Keratinocyte (primary cell): Measurements from ENCODE around the gene CSRP1. TPM values are rescaled to one million over a fixed set of nuclear protein-coding genes. Genes with fewer than 3 reads are reported as not detected.
"Not testable (repeated sequence)": the region's sequence is repeated elsewhere in the genome, so short reads cannot be mapped to it uniquely, and the experiment has no call there.

Experiments used
- DNase-seq: peaks from one replicate; pipeline ENCODE4 v3.0.0-alpha.2; 2011; ENCODE audit warnings: low read depth, missing footprints, low spot score
- FAIRE-seq: peaks from 2 replicates; lab custom pipeline; 2011; peaks lifted over from hg19 to GRCh38; lab: Jason Lieb, UNC
- H2AFZ ChIP-seq: 2 replicates; pipeline ENCODE4 v1.6.0; 2012; ENCODE audit warnings: low read length, control low read depth, inconsistent platforms; ENCODE audit not compliant: control insufficient read depth
- H3K27ac ChIP-seq: 2 replicates; pipeline ENCODE4 v1.5.1; 2011; ENCODE audit warnings: low read length; ENCODE audit not compliant: control insufficient read depth, insufficient read depth
- H3K27me3 ChIP-seq: 3 replicates; pipeline ENCODE4 v1.6.0; 2011; ENCODE audit warnings: low read length; ENCODE audit not compliant: control insufficient read depth, insufficient read depth; ENCODE audit errors: extremely low read depth
- H3K36me3 ChIP-seq, 2 experiments: 2 replicates in 1 of 2; 3 replicates in 1 of 2; pipeline ENCODE4 v1.5.1; 2011; ENCODE audit warnings: low read length in 2 of 2, mild to moderate bottlenecking in 1 of 2; ENCODE audit not compliant: control insufficient read depth in 2 of 2, insufficient read depth in 2 of 2; ENCODE audit errors: extremely low read depth in 1 of 2
- H3K4me1 ChIP-seq: 3 replicates; pipeline ENCODE4 v1.5.1; 2011; ENCODE audit warnings: low read length; ENCODE audit not compliant: control insufficient read depth, insufficient read depth; ENCODE audit errors: extremely low read depth
- H3K4me2 ChIP-seq: 3 replicates; pipeline ENCODE4 v1.6.0; 2011; ENCODE audit warnings: low read depth, low read length; ENCODE audit not compliant: control insufficient read depth, insufficient read depth; ENCODE audit errors: extremely low read depth
- H3K4me3 ChIP-seq, 3 experiments: fragments of 200-600 bp in 1 of 3; sonication (generic) in 1 of 3; 2 replicates in 2 of 3; 3 replicates in 1 of 3; pipeline ENCODE4 v1.5.1; 2011 to 2016; ENCODE audit warnings: low read length in 3 of 3, mild to moderate bottlenecking in 3 of 3, control low read depth in 2 of 3, inconsistent platforms in 1 of 3, low read depth in 1 of 3, mixed read lengths in 1 of 3, mixed run types in 1 of 3, moderate library complexity in 1 of 3; ENCODE audit not compliant: control insufficient read depth in 2 of 3, insufficient read depth in 2 of 3; ENCODE audit errors: extremely low read depth in 1 of 3
- H3K79me2 ChIP-seq: 2 replicates; pipeline ENCODE4 v1.6.0; 2012; ENCODE audit warnings: low read length; ENCODE audit not compliant: control insufficient read depth, insufficient read depth
- H3K9ac ChIP-seq: 3 replicates; pipeline ENCODE4 v1.6.0; 2011; ENCODE audit warnings: low read length; ENCODE audit not compliant: control insufficient read depth, insufficient read depth; ENCODE audit errors: extremely low read depth
- H3K9me1 ChIP-seq: 3 replicates; pipeline ENCODE4 v1.6.0; 2011; ENCODE audit warnings: low read length; ENCODE audit not compliant: control insufficient read depth, insufficient read depth; ENCODE audit errors: extremely low read depth
- H3K9me3 ChIP-seq: 2 replicates; pipeline ENCODE4 v1.5.1; 2012; ENCODE audit warnings: low read depth, low read length; ENCODE audit not compliant: control insufficient read depth
- H4K20me1 ChIP-seq: 3 replicates; pipeline ENCODE4 v1.6.0; 2011; ENCODE audit warnings: low read length; ENCODE audit not compliant: control insufficient read depth, insufficient read depth; ENCODE audit errors: extremely low read depth
- EZH2 ChIP-seq: IDR thresholded peaks from one replicate; pipeline ENCODE4 v1.6.1; 2012; ENCODE audit warnings: inconsistent platforms, mild to moderate bottlenecking, low read length, moderate library complexity
- dilution Hi-C: fragments of 300-500 bp; cut with MboI; formaldehyde crosslinking; loops from one replicate; pipeline ENCODE4 v1.7.0; 2020; ENCODE audit warnings: low sequenced_read_pairs; ENCODE audit not compliant: extremely low pct_ligation_motif_present
- polyA plus RNA-seq, 5 experiments: library from polyadenylated mRNA; depleted of rRNA in 3 of 5; stranded (reverse) in 3 of 5; stranded (forward) in 1 of 5; unstranded in 1 of 5; fragments of >200 nt; gene quantifications; 1 replicate in 1 of 5; 2 replicates in 3 of 5; 3 replicates in 1 of 5; pipeline versions ENCODE4 v1.2.1 to v1.2.3, GENCODE V29; 2011 to 2012; ENCODE audit warnings: missing spikeins in 2 of 5, low read depth in 1 of 5, low replicate concordance in 1 of 5
- TF ChIP-seq, protein P1 (sequence below), 3 experiments: IDR thresholded peaks in 1 of 3; conservative IDR thresholded peaks in 1 of 3; optimal IDR thresholded peaks in 1 of 3; 2 replicates in 2 of 3; 3 replicates in 1 of 3; pipeline versions ENCODE3 to v1.5.1; 2011; ENCODE audit warnings: low read length in 3 of 3, mild to moderate bottlenecking in 3 of 3, moderate library complexity in 2 of 3, control low read depth in 1 of 3, inconsistent platforms in 1 of 3; ENCODE audit not compliant: insufficient read depth in 2 of 3; ENCODE audit errors: extremely low read depth in 1 of 3

CSRP1 gene
- polyA plus RNA-seq, 1 donor (not counting 4 experiments of a cell fraction or from before 2014, with no cell fraction given), result 168 TPM

DNA sequence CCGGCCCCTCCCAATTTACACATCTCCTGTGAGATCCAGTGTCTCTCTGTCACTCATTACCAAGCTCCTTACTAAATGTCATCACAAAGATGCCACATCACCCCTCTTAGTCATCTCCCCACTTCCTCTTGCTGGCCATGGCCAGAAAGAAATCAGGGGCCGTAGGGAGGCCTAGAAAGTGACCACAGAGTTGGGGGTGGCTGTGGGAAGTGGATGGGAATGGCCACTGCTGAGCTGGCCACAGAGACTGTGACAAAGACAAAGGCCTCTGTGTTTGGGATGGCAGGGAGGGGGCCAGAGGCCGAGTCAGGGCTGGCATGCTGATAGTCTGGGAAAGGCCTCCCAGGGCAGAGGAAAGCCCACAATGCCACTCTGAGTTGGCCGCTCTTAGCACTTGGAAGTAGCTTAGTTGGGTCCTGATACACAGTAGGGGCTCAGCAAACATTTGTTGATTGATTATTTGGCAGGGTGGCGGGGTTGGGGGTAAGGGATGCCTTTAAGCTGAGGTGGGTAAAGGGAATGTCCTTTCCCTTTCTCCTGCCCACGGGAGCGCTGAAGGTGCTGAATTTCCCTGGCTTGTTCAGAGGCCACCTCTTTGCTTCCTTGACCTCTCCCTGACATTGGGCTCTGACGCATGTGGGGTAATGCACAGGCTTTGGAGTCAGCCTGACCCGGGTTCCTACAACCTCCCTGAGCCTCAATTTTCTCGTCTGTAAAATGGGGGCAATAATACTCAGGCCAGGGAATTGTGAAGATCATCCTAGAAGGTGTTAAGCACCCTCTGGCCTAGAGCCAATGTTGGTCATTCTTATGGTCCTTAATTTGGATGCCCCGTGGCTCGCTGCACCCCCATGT, 45.2 kb upstream of the CSRP1 start:
- Histone ChIP-seq H3K36me3 (no peaks in the 10 kb centered on the region), H3K9me1 (no peaks in the 10 kb centered on the region), H3K4me1 (no peaks in the 10 kb centered on the region), H3K79me2 (no peaks in the 10 kb centered on the region), H2AFZ (no peak overlapping the region), H3K4me2 (no peak overlapping the region), H3K4me3 (no peak overlapping the region), H3K27me3 (no peaks in the 10 kb centered on the region), H3K9ac (no peak overlapping the region), H4K20me1 (no peaks in the 10 kb centered on the region), H3K27ac (no peak overlapping the region), H3K9me3 (no peaks in the 10 kb centered on the region)
- TF ChIP-seq, protein P1, sequence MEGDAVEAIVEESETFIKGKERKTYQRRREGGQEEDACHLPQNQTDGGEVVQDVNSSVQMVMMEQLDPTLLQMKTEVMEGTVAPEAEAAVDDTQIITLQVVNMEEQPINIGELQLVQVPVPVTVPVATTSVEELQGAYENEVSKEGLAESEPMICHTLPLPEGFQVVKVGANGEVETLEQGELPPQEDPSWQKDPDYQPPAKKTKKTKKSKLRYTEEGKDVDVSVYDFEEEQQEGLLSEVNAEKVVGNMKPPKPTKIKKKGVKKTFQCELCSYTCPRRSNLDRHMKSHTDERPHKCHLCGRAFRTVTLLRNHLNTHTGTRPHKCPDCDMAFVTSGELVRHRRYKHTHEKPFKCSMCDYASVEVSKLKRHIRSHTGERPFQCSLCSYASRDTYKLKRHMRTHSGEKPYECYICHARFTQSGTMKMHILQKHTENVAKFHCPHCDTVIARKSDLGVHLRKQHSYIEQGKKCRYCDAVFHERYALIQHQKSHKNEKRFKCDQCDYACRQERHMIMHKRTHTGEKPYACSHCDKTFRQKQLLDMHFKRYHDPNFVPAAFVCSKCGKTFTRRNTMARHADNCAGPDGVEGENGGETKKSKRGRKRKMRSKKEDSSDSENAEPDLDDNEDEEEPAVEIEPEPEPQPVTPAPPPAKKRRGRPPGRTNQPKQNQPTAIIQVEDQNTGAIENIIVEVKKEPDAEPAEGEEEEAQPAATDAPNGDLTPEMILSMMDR (optimal IDR thresholded peaks at IDR 0.05 in 1 of 3, IDR thresholded peaks at IDR 0.05 in 1 of 3, conservative IDR thresholded peaks at IDR 0.05 in 1 of 3; ENCODE audit: extremely low read depth in 1 of 3, insufficient read depth in 2 of 3, low read length in 3 of 3), result no peak
- TF ChIP-seq EZH2, result no peak
- FAIRE-seq, result no peak
- DNase-seq, result no peak
- dilution Hi-C loops, result loop anchor here (25.0 kb wide), 2 partner anchors 135 to 235 kb away; no protein-coding TSS in a partner anchor

DNA sequence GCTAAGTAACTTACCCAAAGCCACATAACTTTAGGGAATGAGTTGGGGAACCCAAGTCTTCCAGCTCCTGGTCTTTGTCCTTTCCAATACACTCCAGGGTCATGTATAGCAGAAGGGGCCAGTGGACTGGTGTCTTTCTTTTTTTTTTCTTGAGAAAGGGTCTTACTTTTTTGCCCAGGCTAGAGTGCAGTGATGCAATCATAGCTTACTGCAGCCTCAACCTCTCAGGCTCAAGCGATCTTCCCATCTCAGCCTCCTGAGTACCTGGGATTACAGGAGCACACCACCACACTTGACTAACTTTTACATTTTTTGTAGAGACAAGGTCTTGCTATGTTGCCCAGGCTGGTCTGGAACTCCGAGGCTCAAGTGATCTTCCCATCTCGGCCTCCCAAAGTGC, 44.2 kb upstream of the CSRP1 start:
- no peaks in the 10 kb centered on the region for H3K9me3 ChIP-seq
- H3K4me1 ChIP-seq, result no peaks in the 10 kb centered on the region
- H3K27me3 ChIP-seq, result no peaks in the 10 kb centered on the region
- H2AFZ ChIP-seq, result no peak overlapping the region
- no peak overlapping the region for H3K27ac ChIP-seq
- dilution Hi-C loops, result loop anchor here (25.0 kb wide), 2 partner anchors 136 to 236 kb away; no protein-coding TSS in a partner anchor
- TF ChIP-seq, protein P1 (optimal IDR thresholded peaks at IDR 0.05 in 1 of 3, IDR thresholded peaks at IDR 0.05 in 1 of 3, conservative IDR thresholded peaks at IDR 0.05 in 1 of 3; ENCODE audit: extremely low read depth in 1 of 3, insufficient read depth in 2 of 3, low read length in 3 of 3), result no peak
- no peak for TF ChIP-seq EZH2
- H3K9me1 ChIP-seq, result no peaks in the 10 kb centered on the region
- no peak overlapping the region for H3K4me2 ChIP-seq
- DNase-seq (no peak), FAIRE-seq (no peak)
- no peaks in the 10 kb centered on the region for H4K20me1 ChIP-seq
- H3K4me3 ChIP-seq, result no peak overlapping the region
- no peaks in the 10 kb centered on the region for H3K79me2 ChIP-seq
- no peak overlapping the region for H3K9ac ChIP-seq
- no peaks in the 10 kb centered on the region for H3K36me3 ChIP-seq

DNA sequence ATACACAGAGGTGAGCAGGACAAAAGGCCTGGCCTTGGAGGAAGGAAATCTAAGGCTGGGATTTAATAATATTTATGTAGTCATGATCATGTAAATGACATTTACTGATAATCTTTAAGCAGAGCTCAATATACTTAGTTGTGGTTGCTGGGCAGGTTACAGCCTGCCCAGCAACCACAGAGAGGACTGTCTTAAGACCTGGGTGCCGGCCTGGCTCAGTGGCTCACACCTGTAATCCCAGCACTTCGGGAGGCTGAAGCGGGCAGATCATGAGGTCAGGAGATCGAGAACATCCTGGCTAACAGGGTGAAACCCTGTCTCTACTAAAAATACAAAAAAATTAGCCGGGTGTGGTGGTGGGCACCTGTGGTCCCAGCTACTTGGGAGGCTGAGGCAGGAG, 42.6 kb upstream of the CSRP1 start:
- H3K27ac ChIP-seq, H3K36me3 ChIP-seq, H3K9me1 ChIP-seq, dilution Hi-C loops, H2AFZ ChIP-seq, H3K4me3 ChIP-seq, H3K4me2 ChIP-seq, DNase-seq, H3K9ac ChIP-seq, H3K27me3 ChIP-seq, H3K79me2 ChIP-seq, H3K4me1 ChIP-seq, H3K9me3 ChIP-seq, H4K20me1 ChIP-seq, FAIRE-seq: not testable (repeated sequence)
